HG03045 (cell line): ENCODE data around the gene SCYL2.

Experiments used
- ATAC-seq: cut with Tn5 transposase; IDR thresholded peaks from one replicate; pipeline ENCODE4 v1.9.1; 2021; ENCODE audit warnings: mild to moderate bottlenecking, moderate library complexity; ENCODE audit not compliant: unreplicated experiment

SCYL2 gene

GRCh38 chr12:100372853-100373640 lies 106.1 kb downstream of the SCYL2 start:
- ATAC-seq, result no peak

GRCh38 chr12:100375038-100375735 lies 108.2 kb downstream of the SCYL2 start:
- ATAC-seq, result no peak

- ATAC-seq, result no peak
Observed at GRCh38 chr12:100376161-100376560, 109.2 kb downstream of the SCYL2 start.

GRCh38 chr12:100381379-100381778 lies 114.4 kb downstream of the SCYL2 start:
- no peak for ATAC-seq

GRCh38 chr12:100382338-100382737 lies 115.4 kb downstream of the SCYL2 start:
- no peak for ATAC-seq

GRCh38 chr12:100383586-100384558 lies 116.9 kb downstream of the SCYL2 start:
- no peak for ATAC-seq

GRCh38 chr12:100384559-100384935 lies 117.6 kb downstream of the SCYL2 start:
- no peak for ATAC-seq

GRCh38 chr12:100388382-100388781 lies 121.4 kb downstream of the SCYL2 start:
- no peak for ATAC-seq
